ENCODE results near the gene ZNF276.
"Not testable (repeated sequence)": the region's sequence is repeated elsewhere in the genome, so short reads cannot be mapped to it uniquely, and the experiment has no call there.

- TF ChIP-seq EZH2phosphoT487 (IDR thresholded peaks at IDR 0.05; ENCODE audit: insufficient read depth, low read depth); EZH2 (IDR thresholded peaks at IDR 0.05; ENCODE audit: insufficient read depth, poor library complexity, severe bottlenecking): not testable (repeated sequence)
Observed at GRCh38 chr16:89699629-89700099, 21.7 kb upstream of the ZNF276 start.

Data from GM23248 (cell line).